Gastroesophageal sphincter (tissue), 3 donors: ENCODE results near the gene TMC1.
"Not testable (repeated sequence)": the region's sequence is repeated elsewhere in the genome, so short reads cannot be mapped to it uniquely, and the experiment has no call there.

Experiments
- CTCF ChIP-seq, 4 experiments: fragments of 200-600 bp in 2 of 4; fragments of 450-650 bp in 2 of 4; sonication (generic) in 1 of 4; IDR thresholded peaks; one replicate each; pipeline ENCODE4 v1.5.1; 2017 to 2019; ENCODE audit warnings: antibody characterized with exemption in 4 of 4, mild to moderate bottlenecking in 2 of 4, moderate library complexity in 2 of 4
- EP300 ChIP-seq: sonication (generic); formaldehyde crosslinking; IDR thresholded peaks from one replicate; pipeline ENCODE4 v1.6.1; 2017; ENCODE audit warnings: antibody characterized with exemption, mild to moderate bottlenecking

GRCh38 chr9:72521416-72521815 is at the start of gene TMC1:
- TF ChIP-seq EP300; CTCF (IDR thresholded peaks at IDR 0.05): not testable (repeated sequence)
